NCI-H187 (cell line): ENCODE data around the gene PPIL6.
"Not testable (repeated sequence)": the region's sequence is repeated elsewhere in the genome, so short reads cannot be mapped to it uniquely, and the experiment has no call there.

ENCODE experiments used
- DNase-seq, 2 experiments: peaks; one replicate each; lab custom pipeline; 2025; lab: John Stamatoyannopoulos, UW

The PPIL6 gene

DNA sequence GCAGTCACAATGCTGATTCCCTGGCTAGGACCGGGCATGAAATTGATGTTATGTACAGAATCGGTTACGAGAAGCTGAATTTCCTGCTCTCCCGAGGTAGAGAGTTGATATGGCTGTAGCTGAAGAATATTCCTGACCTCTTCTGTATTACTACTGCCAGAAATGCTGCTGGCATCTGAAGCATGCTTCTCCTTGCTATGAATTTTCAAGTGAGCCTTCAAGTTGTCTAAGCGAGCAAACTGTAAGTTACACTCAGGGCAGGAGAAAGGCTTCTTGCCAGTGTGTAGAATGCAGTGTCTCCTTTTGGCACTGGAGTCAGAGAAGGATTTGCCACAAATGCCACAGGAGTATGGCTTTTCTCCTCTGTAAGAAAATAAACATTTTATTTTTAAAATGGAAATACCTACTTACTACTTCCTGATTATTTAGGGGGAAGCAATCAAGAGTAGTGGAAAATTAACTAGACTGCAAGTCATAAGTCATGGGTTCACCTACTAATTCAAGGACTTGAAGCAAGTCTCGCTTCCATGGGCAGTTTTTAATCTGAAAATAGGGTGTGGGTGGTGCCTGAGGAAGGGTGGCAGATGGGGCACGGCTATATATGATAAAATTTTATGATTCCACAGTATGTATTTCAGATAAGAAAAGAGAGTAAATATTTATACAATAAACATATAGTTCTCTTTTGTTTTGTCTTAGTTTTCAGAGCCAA lies 25.9 kb upstream of the PPIL6 start:
- DNase-seq, result no peak

DNA sequence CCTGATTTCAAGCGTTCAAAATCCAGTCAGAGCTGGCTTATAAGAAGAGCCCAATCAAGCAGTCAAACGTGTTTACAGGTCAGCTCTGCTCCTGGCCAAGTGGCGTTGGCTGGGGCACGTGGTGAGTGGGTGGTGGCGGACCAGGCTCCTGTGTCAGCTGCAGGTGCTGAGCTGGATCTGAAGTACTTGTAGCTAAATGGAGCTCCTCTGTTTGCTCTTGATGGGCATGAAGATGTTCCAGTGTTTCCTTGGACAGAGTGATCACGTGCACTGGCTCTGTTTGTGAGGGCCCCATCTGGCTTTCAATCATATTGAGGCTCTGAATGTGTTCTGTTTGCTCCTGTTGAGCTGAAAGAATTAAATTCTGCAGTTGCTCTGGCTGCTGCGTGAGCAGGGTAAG lies 25.3 kb upstream of the PPIL6 start:
- DNase-seq, result peak; percentile 87 to 91

DNA sequence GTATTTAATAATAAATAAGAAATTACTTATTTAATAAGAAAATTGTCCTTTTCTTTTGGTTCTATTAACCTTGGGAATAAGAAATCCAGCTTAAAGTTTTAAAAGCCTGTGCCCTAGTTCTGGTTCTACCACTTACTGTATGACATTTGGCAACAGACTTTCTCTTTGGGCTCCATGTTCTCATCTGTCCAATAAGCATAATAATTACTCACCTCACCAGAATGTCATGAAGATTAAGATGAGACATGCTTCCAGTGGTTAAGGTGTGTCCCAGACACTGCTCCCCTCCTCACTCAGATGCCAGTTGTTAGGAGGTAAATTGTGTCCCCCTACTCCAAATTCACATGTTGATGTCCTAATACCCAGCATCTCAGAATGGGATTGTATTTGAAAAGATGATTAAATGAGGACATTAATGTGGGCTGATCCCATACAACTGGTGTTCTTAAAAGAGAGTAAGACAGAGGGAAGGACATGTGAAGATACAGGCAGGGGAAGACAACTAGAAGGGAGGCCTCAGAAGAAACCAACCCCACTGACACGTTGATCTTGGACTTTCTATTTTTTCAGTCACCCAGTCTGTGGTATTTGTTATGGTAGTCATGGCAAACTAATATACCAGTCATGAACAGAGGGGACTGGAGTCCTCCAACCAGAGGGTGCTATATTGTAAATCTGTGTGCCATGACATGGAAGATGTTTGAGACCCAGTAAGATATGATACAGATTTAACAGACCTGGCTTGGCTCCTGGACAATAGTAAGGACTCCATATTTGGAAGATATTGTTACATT lies 21.5 kb upstream of the PPIL6 start:
- DNase-seq, result no peak

DNA sequence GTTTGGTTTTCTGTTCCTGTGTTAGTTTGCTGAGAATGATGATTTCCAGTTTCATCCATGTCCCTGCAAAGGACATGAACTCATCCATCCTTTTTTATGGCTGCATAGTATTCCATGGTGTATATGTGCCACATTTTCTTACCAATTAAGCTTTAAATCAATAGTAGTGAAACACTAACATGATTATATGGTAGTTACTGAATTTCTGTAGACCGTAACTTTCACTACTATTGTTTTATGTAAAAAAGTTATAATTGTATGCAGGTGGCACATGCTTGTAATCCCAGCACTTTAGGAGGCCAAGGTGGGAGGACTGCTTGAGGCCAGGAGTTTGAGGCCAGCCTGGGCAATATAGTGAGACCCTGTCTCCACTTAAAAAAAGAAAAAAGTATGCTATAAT lies 20.8 kb upstream of the PPIL6 start:
- not testable (repeated sequence) for DNase-seq

DNA sequence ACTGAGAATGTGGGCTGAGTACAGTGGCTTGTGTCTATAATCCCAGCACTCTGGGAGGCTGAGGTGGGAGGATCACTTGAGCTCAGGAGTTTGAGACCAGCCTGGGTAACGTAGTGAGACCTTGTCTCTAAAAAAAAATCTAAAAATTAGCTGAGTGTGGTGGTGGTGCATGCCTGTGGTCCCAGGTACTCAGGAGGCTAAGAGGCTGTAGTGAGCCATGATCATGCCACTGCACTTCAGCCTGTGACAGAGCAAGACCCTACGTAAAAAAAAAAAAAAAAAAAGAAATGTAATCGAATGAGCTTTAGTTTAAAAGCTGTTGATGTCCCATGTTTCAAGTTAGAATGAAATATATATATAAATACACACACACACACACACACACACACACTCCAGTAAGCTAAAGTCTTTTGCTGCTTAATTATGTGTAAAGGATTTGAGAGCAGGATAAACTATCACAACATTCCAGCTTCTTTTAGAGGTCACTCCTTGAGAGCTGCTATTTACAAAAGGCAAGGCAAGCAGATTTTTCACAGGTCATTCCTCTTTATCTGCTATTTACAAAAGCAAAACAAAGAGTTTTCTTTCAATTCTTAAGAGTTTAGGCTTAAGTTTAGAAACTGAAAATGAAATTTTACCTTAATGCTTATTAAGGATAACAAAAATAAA lies 19.9 kb upstream of the PPIL6 start:
- DNase-seq, result no peak

DNA sequence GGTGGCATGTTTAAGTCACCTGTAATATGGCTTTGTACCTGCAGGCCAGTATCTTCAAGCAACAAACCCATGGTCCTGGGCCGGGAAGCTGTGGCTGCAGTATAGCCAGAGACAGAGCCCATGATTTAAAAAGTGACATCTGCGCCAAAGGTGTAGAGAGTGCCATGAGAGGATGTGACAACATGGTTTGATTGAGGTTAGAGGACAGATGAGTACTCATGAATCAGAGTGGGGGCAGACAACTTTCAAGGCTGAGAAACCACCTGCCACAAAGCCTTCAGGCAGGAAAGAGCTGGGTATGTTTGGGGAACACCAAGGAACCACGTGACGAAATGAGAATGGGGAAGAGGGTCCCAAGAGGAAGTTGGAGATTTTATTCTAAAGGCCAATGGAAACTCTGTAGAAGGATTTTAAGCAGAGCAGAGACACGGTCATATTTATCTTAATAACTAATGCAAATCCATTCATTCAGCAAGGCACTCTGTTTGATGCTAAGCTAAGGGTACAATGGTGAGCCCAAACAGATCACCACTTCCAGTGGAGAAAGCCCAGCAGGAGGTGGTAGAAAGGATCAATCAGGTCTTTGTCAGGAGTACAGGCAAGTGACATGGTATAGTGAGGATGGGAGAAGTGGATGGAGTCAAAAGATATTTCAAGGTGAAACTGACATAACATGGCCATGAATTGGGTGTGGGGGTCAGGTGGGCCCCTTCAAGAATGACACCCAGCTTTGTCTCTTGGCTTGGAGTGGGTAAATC lies 18.5 kb upstream of the PPIL6 start:
- peak in 1 of 2 experiments; percentile 43 for DNase-seq

DNA sequence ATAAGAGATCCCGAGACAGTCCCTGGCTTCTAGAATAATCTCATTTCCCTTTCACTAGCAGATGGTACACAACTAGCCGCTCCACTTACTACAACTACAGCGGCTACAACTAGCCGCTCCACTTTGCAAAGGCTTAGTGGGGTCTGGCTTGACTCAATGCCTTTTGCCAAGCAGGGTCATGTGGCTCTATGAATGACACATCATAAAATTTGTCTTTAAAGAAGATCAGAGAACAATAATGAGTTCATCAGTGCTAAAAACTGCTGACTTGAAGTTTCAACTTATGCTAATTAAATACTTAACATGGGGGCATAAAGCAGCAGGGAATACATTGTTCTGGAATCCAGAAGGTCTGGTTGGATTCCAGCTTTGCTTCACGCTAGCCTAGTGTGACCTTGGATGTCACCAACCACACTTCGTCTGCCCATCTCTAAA lies 17.2 kb upstream of the PPIL6 start:
- DNase-seq, result no peak

DNA sequence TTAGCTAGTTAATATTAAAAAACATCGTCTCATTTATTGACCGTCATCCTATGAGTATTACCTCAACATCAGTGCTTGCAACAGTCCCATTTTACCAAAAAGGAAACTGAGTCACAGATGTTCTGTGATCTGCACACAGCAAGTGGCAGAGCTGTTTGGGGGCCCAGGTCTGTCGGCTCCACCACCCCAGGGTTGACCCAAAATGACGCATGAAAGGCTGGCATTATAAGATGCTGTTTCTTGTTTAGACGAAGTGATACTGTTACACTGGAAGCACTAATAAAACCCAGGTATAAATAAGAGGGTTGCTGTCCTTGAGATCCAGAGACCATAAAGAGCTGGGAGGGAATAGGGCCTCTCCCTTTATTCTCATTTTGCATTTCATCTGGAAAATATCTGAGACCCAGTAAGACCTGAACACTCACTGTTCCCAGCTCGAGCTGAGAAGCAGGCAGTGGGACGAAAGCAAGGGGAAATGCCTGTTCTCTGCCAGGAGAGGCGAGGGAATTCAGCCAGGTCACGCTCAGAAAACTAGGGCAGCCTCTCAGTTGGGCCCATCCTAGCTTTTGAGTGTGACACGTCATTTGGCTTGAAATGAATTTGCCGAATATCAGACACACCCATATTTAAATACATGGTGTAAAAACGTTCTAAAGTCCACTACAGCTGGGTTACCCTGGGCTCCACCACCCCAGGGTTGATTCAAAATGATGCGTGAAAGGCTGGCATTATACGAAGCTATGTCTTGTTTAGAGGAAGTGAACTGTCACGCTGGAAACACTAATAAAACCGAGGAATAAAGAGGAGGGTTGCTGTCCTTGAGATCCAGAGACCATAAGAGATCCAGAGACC lies 16.5 kb upstream of the PPIL6 start:
- no peak for DNase-seq

DNA sequence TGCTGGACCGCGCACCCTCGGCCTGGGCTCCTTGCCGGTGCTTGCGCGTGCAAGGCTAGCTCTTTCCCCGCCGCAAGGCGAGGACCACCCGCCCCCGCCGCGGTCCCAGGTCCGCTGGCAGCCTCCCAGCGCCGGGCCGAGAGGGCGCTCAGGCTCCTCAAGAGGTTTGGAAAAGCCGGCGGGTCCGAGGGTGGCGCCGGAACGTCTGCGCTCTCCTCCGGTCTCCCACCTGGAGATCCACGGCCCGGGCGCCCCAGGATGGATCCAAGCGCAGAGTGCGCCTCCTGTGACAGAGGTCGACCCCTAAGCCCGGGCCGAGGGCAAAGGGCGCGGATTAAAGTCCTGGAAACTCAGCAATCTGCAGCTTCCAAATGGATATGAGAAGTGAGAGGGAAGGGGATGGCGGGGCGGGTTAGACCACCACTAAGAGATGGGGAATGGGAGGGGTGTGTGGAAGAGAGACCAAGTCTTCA lies 15.7 kb upstream of the PPIL6 start:
- peak in 1 of 2 experiments; percentile 34 for DNase-seq

DNA sequence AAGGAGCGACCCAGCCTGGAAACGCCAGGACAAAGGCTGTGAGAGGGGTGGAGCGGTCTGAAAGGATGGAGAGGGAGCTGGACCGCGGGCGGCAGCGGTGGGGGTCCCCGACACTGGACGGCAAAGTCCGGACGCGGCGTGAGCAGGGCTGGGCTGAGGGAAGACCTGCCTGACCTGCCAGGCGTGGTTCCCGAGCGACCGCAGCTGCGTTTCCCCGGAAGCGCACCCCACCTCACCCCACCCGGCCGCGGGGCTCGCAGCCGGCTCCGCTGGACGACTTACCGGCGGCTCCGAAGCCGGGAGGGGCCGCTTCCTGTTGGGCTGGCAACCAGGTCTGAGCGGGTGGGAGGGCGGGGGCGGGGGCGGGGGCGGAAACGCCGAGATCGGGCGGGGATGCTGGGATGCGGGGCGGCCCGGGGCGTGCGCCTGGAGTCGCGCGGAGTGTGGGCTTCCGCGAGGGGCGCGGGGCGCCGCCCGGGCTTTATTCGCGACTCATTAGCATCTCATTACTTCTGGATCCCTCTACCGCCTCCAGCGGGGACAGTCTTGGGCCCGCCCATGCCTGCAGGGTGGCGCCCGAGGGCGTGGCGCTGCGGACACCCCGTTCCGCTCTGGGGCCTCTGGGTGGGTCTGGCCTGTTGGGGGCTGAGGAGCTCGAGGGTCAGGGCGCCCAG lies 15.1 kb upstream of the PPIL6 start, which contains the start of gene MICAL1:
MICAL1 (minus strand) TSS at position 336 of the 674 bp plus-strand sequence. CDS start 1,576 bp downstream, outside the sequence.
- DNase-seq, result peak; percentile 40 to 61

DNA sequence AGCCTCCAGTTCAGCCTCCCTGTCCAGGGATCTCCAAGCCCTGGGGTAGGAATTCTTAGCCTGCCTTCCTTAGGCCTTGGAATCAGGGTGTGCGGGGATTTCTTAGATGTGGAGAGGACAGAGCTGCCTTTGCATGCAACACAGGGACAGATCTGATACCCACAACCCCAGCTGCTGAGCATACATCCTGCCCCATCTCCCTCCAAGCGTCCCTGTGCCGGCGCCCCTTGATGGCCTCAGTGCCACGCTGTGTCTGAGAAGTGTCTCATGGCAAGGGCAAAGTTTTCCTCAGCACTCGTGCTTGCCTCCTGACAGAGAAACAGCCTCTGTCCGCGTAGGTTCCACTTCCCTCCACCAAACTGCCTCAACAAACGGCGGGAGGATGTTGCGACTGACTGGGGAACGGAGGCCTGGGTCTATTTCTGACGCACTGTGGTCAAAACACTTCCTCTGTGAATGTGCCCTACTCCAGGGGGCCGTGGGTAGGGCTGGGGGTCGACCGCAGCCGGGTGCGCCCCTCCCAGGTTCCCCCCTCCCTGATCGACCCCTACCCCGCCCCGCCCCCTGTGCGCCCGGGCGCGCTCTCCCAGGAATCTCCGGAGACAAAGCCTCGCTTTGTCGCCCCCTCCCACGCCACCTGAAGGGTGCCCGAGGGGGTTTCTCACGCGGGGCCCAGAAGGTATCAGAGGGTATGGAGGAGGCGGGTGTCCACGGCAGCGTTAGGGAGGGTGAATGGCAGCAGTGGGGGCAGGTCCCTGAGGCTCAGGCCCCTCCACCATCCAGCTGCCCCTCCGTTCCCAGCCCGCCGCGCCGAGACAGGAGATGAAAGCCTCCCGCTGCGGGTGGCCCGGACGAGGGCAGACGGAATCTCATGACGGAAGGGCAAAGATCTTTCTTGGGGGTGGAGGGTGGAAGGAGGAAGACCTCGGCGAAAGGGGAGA lies 14.3 kb upstream of the PPIL6 start:
- DNase-seq, result peak in 1 of 2 experiments; percentile 72

DNA sequence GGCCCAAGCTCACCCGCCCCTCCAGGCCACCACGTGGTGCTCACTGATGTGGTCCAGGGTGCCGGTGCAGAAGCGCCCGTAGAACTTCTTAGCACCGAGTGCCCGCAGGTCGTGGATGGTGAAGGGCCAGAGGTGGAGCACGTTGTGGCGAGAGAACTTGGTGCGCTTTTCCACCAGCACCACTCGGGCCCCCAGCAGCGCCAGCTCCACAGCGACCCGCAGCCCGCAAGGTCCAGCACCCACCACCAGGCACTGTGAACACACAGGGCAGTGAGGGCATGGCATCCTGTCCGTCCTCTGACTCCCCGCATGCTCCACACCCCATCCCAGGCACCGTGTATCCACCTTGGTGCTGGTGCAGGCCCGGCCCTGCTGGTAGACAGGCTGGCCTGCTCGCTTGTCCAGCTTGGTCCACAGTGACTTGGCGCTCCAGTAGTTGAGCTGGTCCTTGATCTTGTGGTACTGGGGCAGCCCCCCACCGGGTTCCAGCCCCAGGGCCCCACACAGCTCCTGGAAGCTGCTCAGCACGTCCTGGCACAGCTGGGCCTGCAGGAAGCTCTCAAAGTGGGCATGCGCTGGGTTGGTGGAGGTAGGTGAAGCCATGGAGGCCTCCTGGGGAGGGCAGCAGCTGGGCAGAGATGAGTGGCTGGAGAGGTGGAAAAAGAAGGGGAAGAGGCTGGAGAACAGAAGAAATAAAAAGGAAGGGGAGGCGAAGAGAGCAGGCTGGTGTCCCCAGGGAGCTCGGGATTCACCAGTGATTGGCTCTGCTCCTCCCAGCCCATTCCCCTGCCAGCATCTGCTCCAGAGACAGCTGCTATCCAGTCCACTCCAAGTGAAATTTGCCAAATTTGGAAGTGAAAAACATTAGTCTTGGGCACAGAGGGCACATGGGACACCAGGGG lies 13.4 kb upstream of the PPIL6 start:
- peak; percentile 67 to 72 for DNase-seq

DNA sequence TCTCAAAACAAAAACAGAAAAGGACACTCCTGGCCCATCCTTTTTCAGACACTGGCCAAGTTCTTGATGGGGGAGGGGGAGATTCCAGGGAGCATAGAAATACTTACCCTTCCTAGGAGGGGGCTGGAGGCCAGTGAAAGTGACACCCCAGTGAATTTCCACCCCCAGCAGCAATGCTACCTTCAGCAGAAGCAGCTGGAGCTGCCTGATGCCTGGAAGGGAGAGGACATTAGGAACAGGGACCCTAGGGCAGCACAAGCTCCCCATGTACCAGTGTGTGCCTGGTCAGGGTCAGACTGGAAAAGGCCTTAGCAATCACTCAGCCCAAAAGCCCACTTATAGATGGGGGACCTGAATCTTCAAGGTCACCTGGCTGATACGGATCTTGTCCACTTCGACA lies 12.7 kb upstream of the PPIL6 start:
- no peak for DNase-seq

DNA sequence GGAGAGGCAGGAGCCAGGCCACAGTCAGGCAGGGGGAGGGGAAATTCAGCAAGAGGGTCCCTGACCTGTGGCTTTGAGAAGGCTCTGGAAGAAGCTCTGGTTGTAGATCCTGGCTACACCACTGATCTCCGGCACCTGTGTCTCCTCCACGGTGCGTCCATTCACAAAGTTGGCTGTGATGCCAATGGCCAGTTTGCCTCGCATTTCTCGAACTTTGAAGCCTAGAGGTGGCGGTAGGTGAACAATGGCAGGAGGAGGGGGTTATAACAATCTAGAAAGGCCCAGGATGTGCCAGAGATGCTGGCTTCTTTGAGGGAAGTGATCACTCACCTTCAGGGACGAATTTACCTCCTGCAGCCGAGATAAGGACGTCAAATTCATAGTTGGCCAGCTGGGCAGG lies 11.8 kb upstream of the PPIL6 start:
- no peak for DNase-seq

DNA sequence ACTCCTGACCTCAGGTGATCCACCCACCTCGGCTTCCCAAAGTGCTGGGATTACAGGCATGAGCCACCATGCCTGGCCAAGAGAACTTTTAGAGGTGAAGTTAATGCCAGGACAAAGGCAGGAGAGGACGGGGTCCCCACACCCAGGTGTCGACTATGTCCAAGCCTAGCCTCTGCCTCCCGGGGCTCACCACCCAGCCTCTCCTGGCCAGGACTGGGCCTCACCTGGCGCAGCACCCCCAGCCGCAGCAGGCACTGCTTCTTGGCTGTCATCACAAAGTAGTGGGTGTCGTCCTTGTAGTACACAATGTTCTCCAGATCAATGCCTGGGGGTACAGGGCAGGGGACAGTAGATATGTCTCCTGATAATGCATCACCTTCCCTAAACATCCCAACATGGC lies 10.9 kb upstream of the PPIL6 start:
- no peak for DNase-seq

DNA sequence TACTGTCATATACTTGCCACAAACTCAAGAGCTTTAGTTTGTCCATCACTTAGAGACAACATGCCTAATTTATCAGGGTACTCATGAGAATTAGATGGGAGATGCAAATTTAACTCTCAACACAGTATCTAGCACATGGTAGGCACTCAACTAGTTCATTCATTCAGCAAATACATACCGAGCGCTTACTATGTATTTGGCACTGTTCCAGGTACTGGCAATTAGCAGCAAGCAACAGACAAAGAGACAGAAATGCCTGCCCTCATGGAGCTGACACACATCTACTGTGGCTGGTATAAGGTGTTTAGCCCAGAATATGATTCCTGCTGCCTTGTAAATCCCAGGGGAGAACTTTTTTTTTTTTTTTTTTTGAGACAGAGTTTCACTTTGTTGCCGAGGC lies 10.4 kb upstream of the PPIL6 start:
- no peak for DNase-seq

DNA sequence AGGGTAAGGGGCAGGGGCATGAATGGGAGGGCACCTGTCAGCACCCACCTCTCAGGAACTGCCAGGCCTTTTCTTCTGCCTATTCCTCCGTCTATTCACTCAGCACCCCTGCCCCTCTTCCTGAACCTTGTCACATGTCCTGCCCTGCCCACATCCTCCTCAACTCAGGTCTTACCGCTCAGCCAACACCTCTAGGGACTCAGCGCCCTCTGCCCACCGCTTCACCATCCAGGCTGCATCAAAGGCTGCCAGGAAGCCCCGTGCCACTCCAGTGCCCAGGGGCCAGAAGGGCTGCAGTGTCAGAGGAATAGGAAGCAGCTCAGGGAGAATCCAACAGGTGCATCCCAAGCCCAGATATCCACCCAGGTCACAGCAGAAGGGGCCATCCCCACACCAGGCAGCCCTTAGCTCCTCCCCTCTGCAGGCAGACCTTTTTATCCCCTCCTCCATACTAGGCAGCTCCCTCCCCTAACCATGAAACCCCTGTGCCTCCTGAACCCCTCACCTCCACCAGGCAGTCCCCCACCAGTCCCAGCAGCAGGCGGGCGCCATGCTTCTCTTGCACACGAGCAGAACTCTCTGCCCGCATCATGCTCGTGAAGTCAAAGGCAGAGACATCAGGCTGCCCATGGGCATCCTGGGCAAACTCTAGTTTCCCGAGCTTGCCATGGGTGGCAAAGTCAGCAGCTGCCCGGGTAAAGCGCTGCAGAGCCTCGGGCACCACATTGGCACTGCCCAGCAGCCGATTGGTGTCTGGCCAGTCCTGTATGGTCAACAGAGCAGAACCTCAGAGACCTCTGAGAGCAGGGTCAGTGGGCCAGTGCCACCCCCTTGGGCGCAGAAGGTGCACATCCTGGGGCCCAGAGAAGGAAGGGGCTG lies 9.6 kb upstream of the PPIL6 start:
- DNase-seq, result no peak
